RWPE1 (cell line): ENCODE measurements around the gene CDC37.

ENCODE experiments used
- CTCF ChIA-PET: fragments of 350-600 bp; sonication (Branson Sonifier 250); formaldehyde crosslinking; extraction: SDS; loops from one replicate; lab custom pipeline; 2021; lab: Yijun Ruan, JAX
- POLR2A ChIA-PET: fragments of 400-600 bp; formaldehyde crosslinking; extraction: SDS; loops from one replicate; lab custom pipeline; 2020; ENCODE audit warnings: antibody characterized with exemption; ENCODE audit not compliant: low non-redundant PET; lab: Yijun Ruan, JAX
- DNase-seq: peaks from one replicate; pipeline ENCODE4 v3.0.0; 2012; ENCODE audit warnings: low spot score
- H3K27ac ChIP-seq: fragments of 450-650 bp; 2 replicates; pipeline ENCODE4 v1.5.1; 2017
- CTCF ChIP-seq: fragments of 450-650 bp; conservative IDR thresholded peaks from 2 replicates; pipeline ENCODE4 v1.5.1; 2017; ENCODE audit warnings: low read depth, mild to moderate bottlenecking

Gene CDC37

GRCh38 chr19:10353793-10354391 lies 49.5 kb downstream of the CDC37 start:
- no peak overlapping the region for H3K27ac ChIP-seq
- DNase-seq, result peak; percentile 45
- no peak for TF ChIP-seq CTCF
- ChIA-PET POLR2A (no interaction called here), CTCF (no interaction called here)

GRCh38 chr19:10352764-10353671 lies 50.3 kb downstream of the CDC37 start:
- DNase-seq, result no peak
- POLR2A ChIA-PET, result no interaction called here
- CTCF ChIA-PET, result no interaction called here
- H3K27ac ChIP-seq, result no peak overlapping the region
- no peak for TF ChIP-seq CTCF

GRCh38 chr19:10346509-10346908 lies 56.8 kb downstream of the CDC37 start:
- no peak for TF ChIP-seq CTCF
- POLR2A ChIA-PET, result no interaction called here
- CTCF ChIA-PET, result no interaction called here
- no peak overlapping the region for H3K27ac ChIP-seq
- no peak for DNase-seq

- DNase-seq, result no peak
- TF ChIP-seq CTCF, result no peak
- POLR2A ChIA-PET, result no interaction called here
- CTCF ChIA-PET, result interaction anchor here (0.7 kb wide), 1 partner anchor 77 kb away, joined by 3 read pairs; no protein-coding TSS in a partner anchor
- H3K27ac ChIP-seq, result no peak overlapping the region
Observed at GRCh38 chr19:10344780-10345179, 58.6 kb downstream of the CDC37 start.

GRCh38 chr19:10343495-10343894 lies 59.8 kb downstream of the CDC37 start:
- DNase-seq, result no peak
- ChIA-PET CTCF (interaction anchor here (0.6 kb wide), 1 partner anchor 207 kb away, joined by 3 read pairs; no protein-coding TSS in a partner anchor), POLR2A (no interaction called here)
- no peak for TF ChIP-seq CTCF
- H3K27ac ChIP-seq, result no peak overlapping the region
